Neural cell (in vitro differentiated cells): ENCODE measurements around the gene OSBPL9.

Experiments
- CTCF ChIP-seq: fragments of 450-650 bp; IDR thresholded peaks from 2 replicates; pipeline ENCODE4 v1.5.1; 2014; ENCODE audit warnings: antibody characterized with exemption, mild to moderate bottlenecking, moderate library complexity; ENCODE audit not compliant: poor library complexity, severe bottlenecking
- EP300 ChIP-seq: fragments of 450-650 bp; conservative IDR thresholded peaks from 2 replicates; pipeline ENCODE4 v1.6.1; 2014; ENCODE audit warnings: antibody characterized with exemption, mild to moderate bottlenecking, moderate library complexity; ENCODE audit not compliant: poor library complexity, severe bottlenecking
- EZH2 ChIP-seq: fragments of 200-600, 300-800 bp; shearing (Covaris generic), sonication (generic); IDR thresholded peaks from 2 replicates; pipeline ENCODE4 v1.6.1; 2014; ENCODE audit warnings: antibody characterized with exemption, low read length, borderline replicate concordance, mild to moderate bottlenecking; ENCODE audit not compliant: insufficient read depth, poor library complexity, severe bottlenecking
- POLR2AphosphoS5 ChIP-seq: IDR thresholded peaks from 2 replicates; pipeline ENCODE4 v1.6.1; 2012
- RAD21 ChIP-seq: fragments of 450-650 bp; conservative IDR thresholded peaks from 2 replicates; pipeline ENCODE4 v1.6.1; 2014; ENCODE audit warnings: antibody characterized with exemption, mild to moderate bottlenecking, moderate library complexity
- REST ChIP-seq: IDR thresholded peaks from 2 replicates; pipeline ENCODE4 v1.6.1; 2012; ENCODE audit warnings: borderline replicate concordance
- SMC3 ChIP-seq: fragments of 450-650 bp; conservative IDR thresholded peaks from 2 replicates; pipeline ENCODE4 v1.6.1; 2014; ENCODE audit warnings: antibody characterized with exemption, mild to moderate bottlenecking, moderate library complexity; ENCODE audit not compliant: poor library complexity
- TAF1 ChIP-seq: IDR thresholded peaks from 2 replicates; pipeline ENCODE4 v1.6.1; 2012; ENCODE audit warnings: low read depth

- TF ChIP-seq RAD21 (no peak), CTCF (no peak), SMC3 (no peak), TAF1 (no peak), EP300 (no peak), EZH2 (no peak), POLR2AphosphoS5 (no peak), REST (no peak)
Measured at GRCh38 chr1:51592711-51593110, 24.2 kb upstream of the OSBPL9 start.
